HL-60 (cell line): ENCODE measurements around the gene TTC12.

Experiments
- DNase-seq, 2 experiments: peaks; one replicate each; pipeline ENCODE4 v3.0.0-alpha.2; 2010 to 2020; ENCODE audit warnings: low read depth in 1 of 2, low spot score in 1 of 2
- H3K27ac ChIP-seq: fragments of 250-450 bp; sonication (Bioruptor Pico); replicated peaks from 2 replicates; pipeline ENCODE4 v1.5.1; 2020; ENCODE audit warnings: mild to moderate bottlenecking, moderate library complexity
- H3K27me3 ChIP-seq: fragments of 250-450 bp; sonication (Bioruptor Pico); 2 replicates; pipeline ENCODE4 v1.5.1; 2021; ENCODE audit warnings: mild to moderate bottlenecking, moderate library complexity; ENCODE audit not compliant: insufficient read depth, poor library complexity, severe bottlenecking
- H3K4me3 ChIP-seq: replicated peaks from 2 replicates; pipeline ENCODE4 v1.5.1; 2011; ENCODE audit warnings: mild to moderate bottlenecking, control low read depth, low read length; ENCODE audit not compliant: insufficient read depth
- GABPA ChIP-seq: IDR thresholded peaks from 2 replicates; pipeline ENCODE4 v1.6.1; 2012; ENCODE audit warnings: low read depth
- POLR2AphosphoS5 ChIP-seq: IDR thresholded peaks from 2 replicates; pipeline ENCODE4 v1.6.1; 2012; ENCODE audit warnings: low read depth
- SPI1 ChIP-seq: IDR thresholded peaks from 2 replicates; pipeline ENCODE4 v1.6.1; 2012; ENCODE audit warnings: low read depth, mild to moderate bottlenecking, borderline replicate concordance
- TF ChIP-seq, protein P1 (sequence below): IDR thresholded peaks from one replicate; pipeline ENCODE4 v1.5.1; 2011; ENCODE audit warnings: low read length, control low read depth, inconsistent platforms; ENCODE audit not compliant: insufficient read depth
- TF ChIP-seq, protein P2 (sequence below): IDR thresholded peaks from 2 replicates; pipeline ENCODE4 v1.6.1; 2012; ENCODE audit warnings: low read depth; ENCODE audit not compliant: insufficient replicate concordance

Gene TTC12

DNA sequence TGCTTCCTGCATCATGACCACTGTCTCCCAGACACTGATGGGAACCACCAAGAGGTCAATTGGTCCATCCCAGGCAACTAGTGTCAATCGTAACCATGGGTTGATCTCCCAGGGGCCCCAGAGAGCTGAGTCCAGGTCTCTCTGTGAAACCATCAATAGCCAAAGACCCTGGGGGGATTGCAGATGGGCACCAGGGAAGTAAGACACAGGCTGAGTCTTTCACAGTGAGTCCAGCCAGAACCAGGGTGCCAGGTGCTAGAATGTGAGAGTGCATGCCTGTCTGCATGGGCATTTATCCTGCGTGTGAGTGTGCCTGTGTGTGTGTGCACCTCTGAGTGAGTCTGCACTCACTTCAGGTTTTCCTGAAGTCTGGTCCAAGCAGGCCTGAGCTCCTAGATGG, 45.3 kb upstream of the TTC12 start:
- no peak for DNase-seq
- Histone ChIP-seq H3K27me3 (no peaks in the 10 kb centered on the region), H3K27ac (no peak overlapping the region), H3K4me3 (no peak overlapping the region)
- TF ChIP-seq, protein P1, sequence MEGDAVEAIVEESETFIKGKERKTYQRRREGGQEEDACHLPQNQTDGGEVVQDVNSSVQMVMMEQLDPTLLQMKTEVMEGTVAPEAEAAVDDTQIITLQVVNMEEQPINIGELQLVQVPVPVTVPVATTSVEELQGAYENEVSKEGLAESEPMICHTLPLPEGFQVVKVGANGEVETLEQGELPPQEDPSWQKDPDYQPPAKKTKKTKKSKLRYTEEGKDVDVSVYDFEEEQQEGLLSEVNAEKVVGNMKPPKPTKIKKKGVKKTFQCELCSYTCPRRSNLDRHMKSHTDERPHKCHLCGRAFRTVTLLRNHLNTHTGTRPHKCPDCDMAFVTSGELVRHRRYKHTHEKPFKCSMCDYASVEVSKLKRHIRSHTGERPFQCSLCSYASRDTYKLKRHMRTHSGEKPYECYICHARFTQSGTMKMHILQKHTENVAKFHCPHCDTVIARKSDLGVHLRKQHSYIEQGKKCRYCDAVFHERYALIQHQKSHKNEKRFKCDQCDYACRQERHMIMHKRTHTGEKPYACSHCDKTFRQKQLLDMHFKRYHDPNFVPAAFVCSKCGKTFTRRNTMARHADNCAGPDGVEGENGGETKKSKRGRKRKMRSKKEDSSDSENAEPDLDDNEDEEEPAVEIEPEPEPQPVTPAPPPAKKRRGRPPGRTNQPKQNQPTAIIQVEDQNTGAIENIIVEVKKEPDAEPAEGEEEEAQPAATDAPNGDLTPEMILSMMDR: no peak
- TF ChIP-seq, protein P2, sequence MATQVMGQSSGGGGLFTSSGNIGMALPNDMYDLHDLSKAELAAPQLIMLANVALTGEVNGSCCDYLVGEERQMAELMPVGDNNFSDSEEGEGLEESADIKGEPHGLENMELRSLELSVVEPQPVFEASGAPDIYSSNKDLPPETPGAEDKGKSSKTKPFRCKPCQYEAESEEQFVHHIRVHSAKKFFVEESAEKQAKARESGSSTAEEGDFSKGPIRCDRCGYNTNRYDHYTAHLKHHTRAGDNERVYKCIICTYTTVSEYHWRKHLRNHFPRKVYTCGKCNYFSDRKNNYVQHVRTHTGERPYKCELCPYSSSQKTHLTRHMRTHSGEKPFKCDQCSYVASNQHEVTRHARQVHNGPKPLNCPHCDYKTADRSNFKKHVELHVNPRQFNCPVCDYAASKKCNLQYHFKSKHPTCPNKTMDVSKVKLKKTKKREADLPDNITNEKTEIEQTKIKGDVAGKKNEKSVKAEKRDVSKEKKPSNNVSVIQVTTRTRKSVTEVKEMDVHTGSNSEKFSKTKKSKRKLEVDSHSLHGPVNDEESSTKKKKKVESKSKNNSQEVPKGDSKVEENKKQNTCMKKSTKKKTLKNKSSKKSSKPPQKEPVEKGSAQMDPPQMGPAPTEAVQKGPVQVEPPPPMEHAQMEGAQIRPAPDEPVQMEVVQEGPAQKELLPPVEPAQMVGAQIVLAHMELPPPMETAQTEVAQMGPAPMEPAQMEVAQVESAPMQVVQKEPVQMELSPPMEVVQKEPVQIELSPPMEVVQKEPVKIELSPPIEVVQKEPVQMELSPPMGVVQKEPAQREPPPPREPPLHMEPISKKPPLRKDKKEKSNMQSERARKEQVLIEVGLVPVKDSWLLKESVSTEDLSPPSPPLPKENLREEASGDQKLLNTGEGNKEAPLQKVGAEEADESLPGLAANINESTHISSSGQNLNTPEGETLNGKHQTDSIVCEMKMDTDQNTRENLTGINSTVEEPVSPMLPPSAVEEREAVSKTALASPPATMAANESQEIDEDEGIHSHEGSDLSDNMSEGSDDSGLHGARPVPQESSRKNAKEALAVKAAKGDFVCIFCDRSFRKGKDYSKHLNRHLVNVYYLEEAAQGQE: no peak
- TF ChIP-seq GABPA: no peak
- TF ChIP-seq SPI1: no peak
- no peak for TF ChIP-seq POLR2AphosphoS5

DNA sequence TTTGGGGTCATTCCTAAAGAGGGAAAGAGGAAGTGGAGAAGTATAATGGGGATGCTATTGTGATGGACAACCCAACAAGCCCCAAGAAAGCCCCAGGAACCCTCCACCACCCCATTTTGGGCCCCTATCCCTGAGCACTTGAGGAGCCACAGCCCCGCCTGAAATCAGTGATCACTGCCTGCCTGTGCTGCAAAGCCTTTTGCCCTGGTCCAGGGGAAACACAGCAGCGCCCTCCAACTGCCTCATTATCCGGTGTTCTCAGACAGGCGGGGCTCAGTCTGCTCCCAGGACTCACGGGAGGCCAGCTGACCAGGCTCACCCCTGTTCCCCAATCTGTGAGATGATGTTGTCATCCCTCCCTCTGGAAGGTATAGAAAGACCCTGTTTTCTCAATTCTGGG, 44.7 kb upstream of the TTC12 start:
- TF ChIP-seq GABPA (no peak), SPI1 (peak; percentile 28; the same call in 1 of the 2 replicates)

DNA sequence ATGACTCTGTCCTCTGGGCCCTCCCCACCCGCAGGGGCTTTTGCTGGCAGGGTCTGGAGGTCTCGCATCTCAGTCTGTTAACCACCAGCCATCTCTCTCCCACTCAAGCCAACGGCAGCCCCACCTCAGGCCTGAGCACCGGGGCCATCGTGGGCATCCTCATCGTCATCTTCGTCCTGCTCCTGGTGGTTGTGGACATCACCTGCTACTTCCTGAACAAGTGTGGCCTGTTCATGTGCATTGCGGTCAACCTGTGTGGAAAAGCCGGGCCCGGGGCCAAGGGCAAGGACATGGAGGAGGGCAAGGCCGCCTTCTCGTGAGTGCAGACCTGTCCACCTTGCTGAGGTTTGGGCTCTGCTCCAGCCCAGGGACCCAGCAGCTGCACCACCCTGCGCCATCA, 44.3 kb upstream of the TTC12 start:
- no peak for DNase-seq
- no peaks in the 10 kb centered on the region for H3K27me3 ChIP-seq
- no peak overlapping the region for H3K4me3 ChIP-seq
- TF ChIP-seq GABPA (no peak), POLR2AphosphoS5 (no peak), SPI1 (no peak)
- TF ChIP-seq, protein P1: no peak
- TF ChIP-seq, protein P2: no peak
- H3K27ac ChIP-seq: no peak overlapping the region

More for the DNA sequence above, 44.7 kb upstream of the TTC12 start:
- Histone ChIP-seq H3K27ac (no peak overlapping the region), H3K27me3 (no peaks in the 10 kb centered on the region), H3K4me3 (no peak overlapping the region)
- no peak for DNase-seq

DNA sequence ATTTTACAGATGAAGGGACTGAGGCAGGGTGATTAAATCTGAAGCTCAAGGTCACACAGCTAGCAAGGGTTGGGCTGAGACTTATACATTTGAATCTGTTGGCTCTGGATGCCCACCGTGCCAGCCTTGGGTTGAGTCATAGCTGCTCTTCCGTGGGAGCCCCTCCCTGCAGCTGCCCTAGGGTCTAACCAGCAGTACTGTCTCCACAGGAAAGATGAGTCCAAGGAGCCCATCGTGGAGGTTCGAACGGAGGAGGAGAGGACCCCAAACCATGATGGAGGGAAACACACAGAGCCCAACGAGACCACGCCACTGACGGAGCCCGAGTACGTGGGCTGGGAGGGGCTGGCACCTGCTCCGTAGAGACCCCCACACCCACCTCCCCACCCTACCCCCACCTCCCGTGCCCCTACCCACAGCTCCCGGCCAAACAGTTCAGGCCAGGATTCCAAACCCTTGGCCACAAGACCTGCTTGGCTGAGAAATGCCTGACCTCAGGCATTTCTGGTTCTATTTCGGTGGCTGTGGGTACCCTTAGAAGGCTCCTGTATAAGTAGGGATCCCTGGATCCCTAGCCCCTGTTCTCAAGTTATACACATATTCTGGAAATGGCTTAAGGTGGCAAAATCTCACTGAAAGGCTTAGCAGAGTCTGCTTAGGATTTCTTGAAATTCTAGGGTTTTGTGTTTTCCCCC, 42.7 kb upstream of the TTC12 start:
- Histone ChIP-seq H3K27ac (no peak overlapping the region), H3K27me3 (peaks cover 4% of the 10 kb centered on the region), H3K4me3 (no peak overlapping the region)
- DNase-seq: no peak
- TF ChIP-seq, protein P2: no peak
- TF ChIP-seq SPI1 (no peak), GABPA (no peak), POLR2AphosphoS5 (no peak)
- TF ChIP-seq, protein P1: no peak
